K562 (cell line): ENCODE results near the gene ACP5. TPM values are rescaled to one million over a fixed set of nuclear protein-coding genes. Genes with fewer than 3 reads are reported as not detected.

ENCODE experiments used
- ARNT ChIP-seq, 2 experiments: fragments of 450-650 bp; IDR thresholded peaks; 2 replicates each; pipeline ENCODE4 v1.6.1; 2016; ENCODE audit warnings: mild to moderate bottlenecking in 1 of 2
- ATF3 ChIP-seq, 2 experiments: fragments of 450-650 bp in 1 of 2; sonication (generic) in 1 of 2; formaldehyde crosslinking in 1 of 2; IDR thresholded peaks in 1 of 2; conservative IDR thresholded peaks in 1 of 2; 2 replicates each; pipeline versions ENCODE4 v1.6.1 to v1.8.1; 2016 to 2023; ENCODE audit warnings: mild to moderate bottlenecking in 2 of 2, moderate library complexity in 2 of 2, inconsistent platforms in 1 of 2, missing genetic modification reagents in 1 of 2
- C11orf30 ChIP-seq: fragments of 450-650 bp; IDR thresholded peaks from 2 replicates; pipeline ENCODE4 v1.6.1; 2016; ENCODE audit warnings: low read depth, mild to moderate bottlenecking
- CCNT2 ChIP-seq: IDR thresholded peaks from 2 replicates; pipeline ENCODE4 v1.6.1; 2011; ENCODE audit warnings: borderline replicate concordance, low read depth, mild to moderate bottlenecking, moderate library complexity, mixed read lengths, low read length; ENCODE audit not compliant: insufficient read length; ENCODE audit errors: extremely low read depth
- FOXO4 ChIP-seq: fragments of 450-650 bp; formaldehyde crosslinking; IDR thresholded peaks from 2 replicates; pipeline ENCODE4 v1.4.0; 2020; ENCODE audit warnings: mild to moderate bottlenecking, moderate library complexity
- FUS ChIP-seq: fragments of 200-400 bp; formaldehyde crosslinking; optimal IDR thresholded peaks from 2 replicates; pipeline ENCODE3; 2017; ENCODE audit warnings: low read depth, low read length
- HNRNPH1 ChIP-seq: fragments of 200-400 bp; formaldehyde crosslinking; optimal IDR thresholded peaks from 2 replicates; pipeline ENCODE3; 2017; ENCODE audit warnings: low read depth, mild to moderate bottlenecking, low read length, moderate library complexity
- HOMEZ ChIP-seq: fragments of 250-450 bp; sonication (Bioruptor Pico); IDR thresholded peaks from 2 replicates; pipeline ENCODE4 v1.4.0; 2020; ENCODE audit warnings: mild to moderate bottlenecking, moderate library complexity
- IRF2 ChIP-seq: sonication (generic); formaldehyde crosslinking; IDR thresholded peaks from 2 replicates; pipeline ENCODE4 v1.8.1; 2022; ENCODE audit warnings: mild to moderate bottlenecking, missing genetic modification reagents
- KDM1A ChIP-seq, 2 experiments: fragments of 450-650 bp; IDR thresholded peaks; 2 replicates each; pipeline ENCODE4 v1.6.1; 2016; ENCODE audit warnings: mild to moderate bottlenecking in 2 of 2
- NRF1 ChIP-seq, 2 experiments: fragments of 450-650 bp; IDR thresholded peaks in 1 of 2; conservative IDR thresholded peaks in 1 of 2; 2 replicates each; pipeline ENCODE4 v1.6.1; 2014; ENCODE audit warnings: mild to moderate bottlenecking in 2 of 2
- PHF8 ChIP-seq: fragments of 200-600 bp; sonication (generic); IDR thresholded peaks from 2 replicates; pipeline ENCODE4 v1.6.1; 2012; ENCODE audit warnings: mixed run types, mild to moderate bottlenecking, inconsistent platforms, low read length, moderate library complexity, borderline replicate concordance
- POLR3G ChIP-seq: IDR thresholded peaks from 2 replicates; pipeline ENCODE4 v1.6.1; 2011; ENCODE audit not compliant: insufficient read length, insufficient replicate concordance; ENCODE audit errors: extremely low read depth
- ZBTB5 ChIP-seq: fragments of 450-650 bp; IDR thresholded peaks from 2 replicates; pipeline ENCODE4 v1.6.1; 2017; ENCODE audit warnings: antibody characterized with exemption
- ZNF24 ChIP-seq: fragments of 450-650 bp; IDR thresholded peaks from 2 replicates; pipeline ENCODE4 v1.6.1; 2016
- ZNF592 ChIP-seq: fragments of 450-650 bp; IDR thresholded peaks from 2 replicates; pipeline ENCODE4 v1.6.1; 2017; ENCODE audit warnings: antibody characterized with exemption, mild to moderate bottlenecking
- polyA plus RNA-seq, 8 experiments: library from polyadenylated mRNA; depleted of rRNA in 4 of 8; stranded (reverse) in 5 of 8; unstranded in 3 of 8; fragments of >200 nt; fragmentation: Nextera tagmentation in 2 of 8; fragmentation: Illumina TruSeq in 1 of 8; extraction: Ambion mirVana in 2 of 8; extraction: Trizol in 1 of 8; gene quantifications; 2 replicates each; pipeline versions ENCODE4 v1.2.1 to v1.2.3, GENCODE V29; 2011 to 2014; ENCODE audit warnings: inconsistent platforms in 1 of 8, missing spikeins in 1 of 8
- total RNA-seq, 7 experiments: library from RNA; depleted of rRNA in 6 of 7; stranded (reverse); fragments of >200 nt in 6 of 7; fragmentation: Illumina TruSeq in 2 of 7; extraction: Trizol in 2 of 7; gene quantifications; 2 replicates each; pipeline versions ENCODE4 v1.2.1 to v1.2.3, GENCODE V29; 2011 to 2021; ENCODE audit warnings: low replicate concordance in 1 of 7

Gene ACP5
- total and polyA plus RNA-seq, 9 of the 15 experiments (the other 6 are each of a cell fraction or from before 2014, with no cell fraction given), result 0.06 to 1.1 (median 0.31) TPM; not detected in 1

- TF ChIP-seq IRF2 (no peak), FUS (no peak), ZBTB5 (no peak), ATF3 (IDR thresholded peaks at IDR 0.05) (peak; percentile 85), ATF3 (CRISPR knock-in tag; conservative IDR thresholded peaks at IDR 0.05) (no peak), HOMEZ (CRISPR knock-in tag) (no peak), KDM1A (IDR thresholded peaks at IDR 0.05) (peak; percentile 92 to 97), FOXO4 (no peak), ARNT (IDR thresholded peaks at IDR 0.05) (no peak), CCNT2 (no peak), NRF1 (conservative IDR thresholded peaks at IDR 0.05 in 1 of 2, IDR thresholded peaks at IDR 0.05 in 1 of 2) (0 out of 4 replicates have a peak, but pooled peaks of 1 of the 2 experiments have one; percentile 5), ZNF592 (no peak), POLR3G (no peak), PHF8 (peak; percentile 55; the same call in 1 of the 2 replicates), C11orf30 (no peak), HNRNPH1 (no peak), ZNF24 (no peak; the same call in 1 of the 2 replicates)
Observed at GRCh38 chr19:11538232-11539036, 39.0 kb downstream of the ACP5 start, which contains the start of gene CNN1 (continued).
